ENCODE measurements around the gene C2orf80. TPM values are rescaled to one million over a fixed set of nuclear protein-coding genes. Genes with fewer than 3 reads are reported as not detected.

The C2orf80 gene
- polyA plus RNA-seq, 1 of the 3 experiments (the other 2 are of a cell fraction), result not detected

- H3K27ac ChIP-seq (ENCODE audit: low read depth in 2 of 2, low read length in 1 of 2), result no peak overlapping the region
- CTCF ChIA-PET, result no interaction called here
- H3K9me3 ChIP-seq, result no peaks in the 10 kb centered on the region
- TF ChIP-seq, protein P1, sequence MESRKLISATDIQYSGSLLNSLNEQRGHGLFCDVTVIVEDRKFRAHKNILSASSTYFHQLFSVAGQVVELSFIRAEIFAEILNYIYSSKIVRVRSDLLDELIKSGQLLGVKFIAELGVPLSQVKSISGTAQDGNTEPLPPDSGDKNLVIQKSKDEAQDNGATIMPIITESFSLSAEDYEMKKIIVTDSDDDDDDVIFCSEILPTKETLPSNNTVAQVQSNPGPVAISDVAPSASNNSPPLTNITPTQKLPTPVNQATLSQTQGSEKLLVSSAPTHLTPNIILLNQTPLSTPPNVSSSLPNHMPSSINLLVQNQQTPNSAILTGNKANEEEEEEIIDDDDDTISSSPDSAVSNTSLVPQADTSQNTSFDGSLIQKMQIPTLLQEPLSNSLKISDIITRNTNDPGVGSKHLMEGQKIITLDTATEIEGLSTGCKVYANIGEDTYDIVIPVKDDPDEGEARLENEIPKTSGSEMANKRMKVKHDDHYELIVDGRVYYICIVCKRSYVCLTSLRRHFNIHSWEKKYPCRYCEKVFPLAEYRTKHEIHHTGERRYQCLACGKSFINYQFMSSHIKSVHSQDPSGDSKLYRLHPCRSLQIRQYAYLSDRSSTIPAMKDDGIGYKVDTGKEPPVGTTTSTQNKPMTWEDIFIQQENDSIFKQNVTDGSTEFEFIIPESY (IDR thresholded peaks at IDR 0.05; ENCODE audit: borderline replicate concordance, low read depth), result no peak
- TF ChIP-seq RAD21 (IDR thresholded peaks at IDR 0.05; ENCODE audit: low read length), result no peak
- no peak for TF ChIP-seq FOSL2 (IDR thresholded peaks at IDR 0.05; ENCODE audit: borderline replicate concordance, low read depth)
- TF ChIP-seq, protein P2, sequence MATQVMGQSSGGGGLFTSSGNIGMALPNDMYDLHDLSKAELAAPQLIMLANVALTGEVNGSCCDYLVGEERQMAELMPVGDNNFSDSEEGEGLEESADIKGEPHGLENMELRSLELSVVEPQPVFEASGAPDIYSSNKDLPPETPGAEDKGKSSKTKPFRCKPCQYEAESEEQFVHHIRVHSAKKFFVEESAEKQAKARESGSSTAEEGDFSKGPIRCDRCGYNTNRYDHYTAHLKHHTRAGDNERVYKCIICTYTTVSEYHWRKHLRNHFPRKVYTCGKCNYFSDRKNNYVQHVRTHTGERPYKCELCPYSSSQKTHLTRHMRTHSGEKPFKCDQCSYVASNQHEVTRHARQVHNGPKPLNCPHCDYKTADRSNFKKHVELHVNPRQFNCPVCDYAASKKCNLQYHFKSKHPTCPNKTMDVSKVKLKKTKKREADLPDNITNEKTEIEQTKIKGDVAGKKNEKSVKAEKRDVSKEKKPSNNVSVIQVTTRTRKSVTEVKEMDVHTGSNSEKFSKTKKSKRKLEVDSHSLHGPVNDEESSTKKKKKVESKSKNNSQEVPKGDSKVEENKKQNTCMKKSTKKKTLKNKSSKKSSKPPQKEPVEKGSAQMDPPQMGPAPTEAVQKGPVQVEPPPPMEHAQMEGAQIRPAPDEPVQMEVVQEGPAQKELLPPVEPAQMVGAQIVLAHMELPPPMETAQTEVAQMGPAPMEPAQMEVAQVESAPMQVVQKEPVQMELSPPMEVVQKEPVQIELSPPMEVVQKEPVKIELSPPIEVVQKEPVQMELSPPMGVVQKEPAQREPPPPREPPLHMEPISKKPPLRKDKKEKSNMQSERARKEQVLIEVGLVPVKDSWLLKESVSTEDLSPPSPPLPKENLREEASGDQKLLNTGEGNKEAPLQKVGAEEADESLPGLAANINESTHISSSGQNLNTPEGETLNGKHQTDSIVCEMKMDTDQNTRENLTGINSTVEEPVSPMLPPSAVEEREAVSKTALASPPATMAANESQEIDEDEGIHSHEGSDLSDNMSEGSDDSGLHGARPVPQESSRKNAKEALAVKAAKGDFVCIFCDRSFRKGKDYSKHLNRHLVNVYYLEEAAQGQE (IDR thresholded peaks at IDR 0.05; ENCODE audit: low read depth, low read length), result no peak
- no peak for TF ChIP-seq EP300 (IDR thresholded peaks at IDR 0.05; ENCODE audit: borderline replicate concordance in 1 of 2, low read depth in 1 of 2, low read length in 1 of 2)
- TF ChIP-seq RCOR1 (IDR thresholded peaks at IDR 0.05; ENCODE audit: low read length), result no peak
- no peak for TF ChIP-seq SIN3A (IDR thresholded peaks at IDR 0.05; ENCODE audit: borderline replicate concordance, low read depth, low read length)
- no peak for TF ChIP-seq TCF12 (IDR thresholded peaks at IDR 0.05)
- TF ChIP-seq IRF3 (IDR thresholded peaks at IDR 0.05; ENCODE audit: low read depth, low read length), result no peak
- TF ChIP-seq TEAD4 (IDR thresholded peaks at IDR 0.05; ENCODE audit: borderline replicate concordance, insufficient read depth), result no peak
- TF ChIP-seq GATA2 (CRISPR knock-in tag; IDR thresholded peaks at IDR 0.05), result no peak
- TF ChIP-seq EZH2phosphoT487 (IDR thresholded peaks at IDR 0.05; ENCODE audit: borderline replicate concordance, low read depth), result no peak
- TF ChIP-seq NFIC (IDR thresholded peaks at IDR 0.05; ENCODE audit: borderline replicate concordance), result no peak
- TF ChIP-seq GABPA (IDR thresholded peaks at IDR 0.05; ENCODE audit: low read depth), result no peak
- no peak for TF ChIP-seq MXI1 (IDR thresholded peaks at IDR 0.05; ENCODE audit: low read depth, low read length)
- no peak for TF ChIP-seq ELF1 (IDR thresholded peaks at IDR 0.05)
- no peak for TF ChIP-seq FOXJ3 (CRISPR knock-in tag; IDR thresholded peaks at IDR 0.05)
- TF ChIP-seq MAX (IDR thresholded peaks at IDR 0.05; ENCODE audit: low read depth), result no peak
- TF ChIP-seq CHD2 (IDR thresholded peaks at IDR 0.05; ENCODE audit: low read length, partially characterized antibody), result no peak
- no peak for DNase-seq
- H3F3A ChIP-seq (replicated peaks; ENCODE audit: insufficient read depth), result peaks cover 6% of the 10 kb centered on the region
- WGBS (ENCODE audit: low lambda C conversion rate), result 69% methylated on average over 4 of the region's 4 CpGs
- H3K79me2 ChIP-seq (ENCODE audit: insufficient read depth), result no peaks in the 10 kb centered on the region
- no peaks in the 10 kb centered on the region for H3K9me2 ChIP-seq
- H3K9ac ChIP-seq, result no peak overlapping the region
- no peak overlapping the region for H2AFZ ChIP-seq (ENCODE audit: low read depth)
- no peak overlapping the region for H3K4me3 ChIP-seq (ENCODE audit: low read depth in 2 of 2, low read length in 1 of 2)
- no peaks in the 10 kb centered on the region for H3K36me3 ChIP-seq (replicated peaks in 1 of 2; ENCODE audit: control insufficient read depth in 1 of 2, insufficient read depth in 2 of 2, low read length in 1 of 2)
- no peaks in the 10 kb centered on the region; a peak in 2 of 4 replicates for H3K4me1 ChIP-seq (ENCODE audit: control insufficient read depth in 1 of 2, insufficient read depth in 2 of 2, low read depth in 1 of 2, low read length in 1 of 2)
- no peaks in the 10 kb centered on the region for H3K27me3 ChIP-seq (ENCODE audit: insufficient read depth)
- H3K4me2 ChIP-seq, result no peak overlapping the region
- POLR2A ChIA-PET, result no interaction called here
- no peaks in the 10 kb centered on the region for H4K20me1 ChIP-seq (ENCODE audit: insufficient read depth)
Observed at GRCh38 chr2:208179028-208179609, 10.7 kb downstream of the C2orf80 start.
